ENCODE data around the gene THBS1.

Gene THBS1

GRCh38 chr15:39583596-39584265 is 2.9 kb downstream of the THBS1 start:
- Histone ChIP-seq H3K4me2 (ENCODE audit: low read length) (no peak overlapping the region), H3K79me2 (no peaks in the 10 kb centered on the region), H3K9me3 (ENCODE audit: control insufficient read depth, low read length) (no peaks in the 10 kb centered on the region), H3K4me1 (no peaks in the 10 kb centered on the region), H3K4me3 (ENCODE audit: low read depth, low read length) (no peak overlapping the region), H3K36me3 (ENCODE audit: control insufficient read depth, insufficient read depth, low read length) (no peaks in the 10 kb centered on the region), H3K27me3 (ENCODE audit: control insufficient read depth, insufficient read depth, low read length) (no peaks in the 10 kb centered on the region), H3K9ac (no peak overlapping the region), H3K27ac (no peak overlapping the region), H2AFZ (no peak overlapping the region)
- TF ChIP-seq CTCF (IDR thresholded peaks at IDR 0.05) = no peak

GRCh38 chr15:39584266-39584659 is 3.4 kb downstream of the THBS1 start:
- H3K4me3 ChIP-seq (ENCODE audit: low read depth, low read length) = no peak overlapping the region
- no peak overlapping the region for H3K27ac ChIP-seq
- TF ChIP-seq CTCF (IDR thresholded peaks at IDR 0.05) = no peak
- H3K9ac ChIP-seq = no peak overlapping the region
- H3K4me1 ChIP-seq = no peaks in the 10 kb centered on the region
- no peaks in the 10 kb centered on the region for H3K79me2 ChIP-seq
- no peaks in the 10 kb centered on the region for H3K27me3 ChIP-seq (ENCODE audit: control insufficient read depth, insufficient read depth, low read length)
- no peaks in the 10 kb centered on the region for H3K9me3 ChIP-seq (ENCODE audit: control insufficient read depth, low read length)
- no peak overlapping the region for H3K4me2 ChIP-seq (ENCODE audit: low read length)
- no peak overlapping the region for H2AFZ ChIP-seq
- H3K36me3 ChIP-seq (ENCODE audit: control insufficient read depth, insufficient read depth, low read length) = no peaks in the 10 kb centered on the region

- no peaks in the 10 kb centered on the region for H3K79me2 ChIP-seq
- TF ChIP-seq CTCF (IDR thresholded peaks at IDR 0.05) = no peak
- no peaks in the 10 kb centered on the region for H3K4me1 ChIP-seq
- no peak overlapping the region for H3K4me3 ChIP-seq (ENCODE audit: low read depth, low read length)
- no peak overlapping the region for H3K9ac ChIP-seq
- H3K9me3 ChIP-seq (ENCODE audit: control insufficient read depth, low read length) = no peaks in the 10 kb centered on the region
- no peaks in the 10 kb centered on the region for H3K36me3 ChIP-seq (ENCODE audit: control insufficient read depth, insufficient read depth, low read length)
- no peak overlapping the region for H3K27ac ChIP-seq
- H3K27me3 ChIP-seq (ENCODE audit: control insufficient read depth, insufficient read depth, low read length) = no peaks in the 10 kb centered on the region
- H3K4me2 ChIP-seq (ENCODE audit: low read length) = no peak overlapping the region
- no peak overlapping the region for H2AFZ ChIP-seq
Observed at GRCh38 chr15:39584662-39585388, 3.9 kb downstream of the THBS1 start.

- no peak overlapping the region for H3K4me3 ChIP-seq (ENCODE audit: low read depth, low read length)
- no peaks in the 10 kb centered on the region for H3K27me3 ChIP-seq (ENCODE audit: control insufficient read depth, insufficient read depth, low read length)
- no peak overlapping the region for H3K27ac ChIP-seq
- no peaks in the 10 kb centered on the region for H3K4me1 ChIP-seq
- H3K36me3 ChIP-seq (ENCODE audit: control insufficient read depth, insufficient read depth, low read length) = no peaks in the 10 kb centered on the region
- no peaks in the 10 kb centered on the region for H3K9me3 ChIP-seq (ENCODE audit: control insufficient read depth, low read length)
- no peak overlapping the region for H3K9ac ChIP-seq
- H2AFZ ChIP-seq = no peak overlapping the region
- H3K4me2 ChIP-seq (ENCODE audit: low read length) = no peak overlapping the region
- no peak for TF ChIP-seq CTCF (IDR thresholded peaks at IDR 0.05)
- H3K79me2 ChIP-seq = no peaks in the 10 kb centered on the region
Observed at GRCh38 chr15:39585389-39585841, 4.5 kb downstream of the THBS1 start.

Measured in parathyroid adenoma (tissue), 2 donors.